Measurements from ENCODE around the gene PKP4.

Gene PKP4

DNA sequence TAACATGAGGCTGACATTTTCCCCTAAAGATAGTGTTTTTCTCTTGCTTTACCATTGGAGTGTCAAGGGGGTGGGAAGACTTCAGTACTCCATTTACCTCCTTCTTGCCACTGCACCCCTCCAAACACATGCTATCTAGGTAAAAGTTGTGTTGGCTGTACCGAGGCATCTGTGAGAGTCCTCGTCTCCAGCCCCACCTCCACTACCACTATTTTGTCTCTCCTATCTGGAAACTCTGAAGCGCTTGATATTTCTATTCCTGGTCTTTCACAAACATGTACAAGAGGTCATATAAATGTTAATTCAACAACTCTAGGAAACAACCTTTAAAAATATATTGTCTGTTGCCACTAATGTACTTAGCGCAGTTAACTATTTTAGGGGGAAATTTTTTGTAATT, 132.6 kb downstream of the PKP4 start:
- H3K4me1 ChIP-seq (ENCODE audit: low read depth, poor library complexity, severe bottlenecking), result no peaks in the 10 kb centered on the region
- TF ChIP-seq, protein P1, sequence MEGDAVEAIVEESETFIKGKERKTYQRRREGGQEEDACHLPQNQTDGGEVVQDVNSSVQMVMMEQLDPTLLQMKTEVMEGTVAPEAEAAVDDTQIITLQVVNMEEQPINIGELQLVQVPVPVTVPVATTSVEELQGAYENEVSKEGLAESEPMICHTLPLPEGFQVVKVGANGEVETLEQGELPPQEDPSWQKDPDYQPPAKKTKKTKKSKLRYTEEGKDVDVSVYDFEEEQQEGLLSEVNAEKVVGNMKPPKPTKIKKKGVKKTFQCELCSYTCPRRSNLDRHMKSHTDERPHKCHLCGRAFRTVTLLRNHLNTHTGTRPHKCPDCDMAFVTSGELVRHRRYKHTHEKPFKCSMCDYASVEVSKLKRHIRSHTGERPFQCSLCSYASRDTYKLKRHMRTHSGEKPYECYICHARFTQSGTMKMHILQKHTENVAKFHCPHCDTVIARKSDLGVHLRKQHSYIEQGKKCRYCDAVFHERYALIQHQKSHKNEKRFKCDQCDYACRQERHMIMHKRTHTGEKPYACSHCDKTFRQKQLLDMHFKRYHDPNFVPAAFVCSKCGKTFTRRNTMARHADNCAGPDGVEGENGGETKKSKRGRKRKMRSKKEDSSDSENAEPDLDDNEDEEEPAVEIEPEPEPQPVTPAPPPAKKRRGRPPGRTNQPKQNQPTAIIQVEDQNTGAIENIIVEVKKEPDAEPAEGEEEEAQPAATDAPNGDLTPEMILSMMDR (conservative IDR thresholded peaks at IDR 0.05; ENCODE audit: low read depth, low read length), result no peak
- no peaks in the 10 kb centered on the region; the same call in 1 of the 2 replicates for H3K36me3 ChIP-seq (ENCODE audit: insufficient read depth)
- H3K9ac ChIP-seq, result no peak overlapping the region
- H3K4me2 ChIP-seq, result no peak overlapping the region
- H3K27ac ChIP-seq, result no peak overlapping the region
- no peaks in the 10 kb centered on the region for H3K79me2 ChIP-seq (ENCODE audit: insufficient read depth, low read depth)
- H2AFZ ChIP-seq (ENCODE audit: low read depth), result no peak overlapping the region
- no peak overlapping the region for H3K4me3 ChIP-seq (IDR thresholded peaks at IDR 0.05; ENCODE audit: insufficient read depth, low read depth, low read length)
- no peaks in the 10 kb centered on the region for H3K27me3 ChIP-seq (ENCODE audit: insufficient read depth, low read depth)
- no peaks in the 10 kb centered on the region for H4K20me1 ChIP-seq (ENCODE audit: insufficient read depth)

DNA sequence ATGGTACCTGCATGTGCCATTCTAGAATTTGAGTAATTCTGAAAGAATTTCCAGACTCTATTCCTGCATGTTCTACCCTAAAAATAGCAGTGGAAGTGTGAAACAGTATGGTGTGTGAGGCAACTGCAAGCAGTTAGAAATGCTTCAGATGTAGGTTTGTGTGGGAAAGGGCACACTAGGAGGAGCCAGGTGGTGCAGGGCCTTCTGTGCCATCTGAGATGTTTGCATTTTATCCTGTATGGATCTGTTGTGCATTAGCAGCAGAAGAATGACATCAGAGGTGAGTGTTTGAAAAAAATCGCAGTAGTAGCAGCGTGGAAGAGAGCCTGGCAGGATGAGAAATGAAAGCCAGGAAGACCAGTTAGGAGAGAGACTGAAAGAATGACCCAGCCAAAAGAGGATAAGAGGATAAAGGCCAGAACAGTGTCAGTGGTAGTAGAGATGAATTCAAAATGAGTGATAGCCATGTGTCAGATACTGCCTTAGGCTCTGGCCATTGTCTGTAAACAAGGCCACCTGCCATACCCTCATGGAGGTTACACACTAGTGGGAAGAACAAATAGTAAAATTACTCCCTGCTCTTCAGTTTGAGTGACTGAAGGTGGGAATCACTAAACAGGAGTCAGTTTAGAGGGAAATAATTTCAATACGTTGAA, 142.2 kb downstream of the PKP4 start:
- no peaks in the 10 kb centered on the region for H3K27me3 ChIP-seq (ENCODE audit: insufficient read depth, low read depth)
- H3K27ac ChIP-seq, result no peak overlapping the region
- no peak overlapping the region for H3K4me3 ChIP-seq (IDR thresholded peaks at IDR 0.05; ENCODE audit: insufficient read depth, low read depth, low read length)
- H2AFZ ChIP-seq (ENCODE audit: low read depth), result no peak overlapping the region
- H3K79me2 ChIP-seq (ENCODE audit: insufficient read depth, low read depth), result no peaks in the 10 kb centered on the region
- H3K4me1 ChIP-seq (ENCODE audit: low read depth, poor library complexity, severe bottlenecking), result peaks cover 9% of the 10 kb centered on the region
- no peak overlapping the region for H3K4me2 ChIP-seq
- TF ChIP-seq, protein P1 (conservative IDR thresholded peaks at IDR 0.05; ENCODE audit: low read depth, low read length), result no peak
- H3K36me3 ChIP-seq (ENCODE audit: insufficient read depth), result no peaks in the 10 kb centered on the region
- H3K9ac ChIP-seq, result no peak overlapping the region
- 0 out of 2 replicates have a peak, but pooled peaks cover 4% of the 10 kb centered on the region for H4K20me1 ChIP-seq (ENCODE audit: insufficient read depth)

DNA sequence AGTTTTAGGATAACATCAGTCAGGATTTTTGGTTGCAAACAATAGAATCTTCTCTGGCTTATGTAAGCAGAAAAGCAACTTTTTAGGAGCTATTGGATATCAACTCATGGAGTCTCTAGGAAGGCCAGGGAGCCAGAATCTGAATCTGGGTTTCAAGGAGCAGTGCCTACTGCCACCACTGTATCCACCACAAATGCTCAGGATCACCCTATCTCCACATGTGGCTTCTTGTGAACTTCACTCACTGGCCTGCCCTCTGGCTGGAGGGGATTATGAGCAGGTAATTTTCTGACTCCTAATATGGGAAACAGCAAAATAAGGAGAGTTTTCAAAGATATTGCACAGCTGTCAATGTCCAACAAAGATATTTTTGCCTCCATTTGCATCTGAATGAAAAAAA, 142.9 kb downstream of the PKP4 start:
- Histone ChIP-seq H3K27ac (no peak overlapping the region), H3K79me2 (ENCODE audit: insufficient read depth, low read depth) (no peaks in the 10 kb centered on the region), H3K9ac (no peak overlapping the region), H3K4me1 (ENCODE audit: low read depth, poor library complexity, severe bottlenecking) (peaks cover 9% of the 10 kb centered on the region), H4K20me1 (ENCODE audit: insufficient read depth) (0 out of 2 replicates have a peak, but pooled peaks cover 4% of the 10 kb centered on the region), H3K4me2 (no peak overlapping the region), H3K36me3 (ENCODE audit: insufficient read depth) (no peaks in the 10 kb centered on the region), H2AFZ (ENCODE audit: low read depth) (no peak overlapping the region), H3K27me3 (ENCODE audit: insufficient read depth, low read depth) (no peaks in the 10 kb centered on the region), H3K4me3 (IDR thresholded peaks at IDR 0.05; ENCODE audit: insufficient read depth, low read depth, low read length) (no peak overlapping the region)
- TF ChIP-seq, protein P1 (conservative IDR thresholded peaks at IDR 0.05; ENCODE audit: low read depth, low read length), result no peak

DNA sequence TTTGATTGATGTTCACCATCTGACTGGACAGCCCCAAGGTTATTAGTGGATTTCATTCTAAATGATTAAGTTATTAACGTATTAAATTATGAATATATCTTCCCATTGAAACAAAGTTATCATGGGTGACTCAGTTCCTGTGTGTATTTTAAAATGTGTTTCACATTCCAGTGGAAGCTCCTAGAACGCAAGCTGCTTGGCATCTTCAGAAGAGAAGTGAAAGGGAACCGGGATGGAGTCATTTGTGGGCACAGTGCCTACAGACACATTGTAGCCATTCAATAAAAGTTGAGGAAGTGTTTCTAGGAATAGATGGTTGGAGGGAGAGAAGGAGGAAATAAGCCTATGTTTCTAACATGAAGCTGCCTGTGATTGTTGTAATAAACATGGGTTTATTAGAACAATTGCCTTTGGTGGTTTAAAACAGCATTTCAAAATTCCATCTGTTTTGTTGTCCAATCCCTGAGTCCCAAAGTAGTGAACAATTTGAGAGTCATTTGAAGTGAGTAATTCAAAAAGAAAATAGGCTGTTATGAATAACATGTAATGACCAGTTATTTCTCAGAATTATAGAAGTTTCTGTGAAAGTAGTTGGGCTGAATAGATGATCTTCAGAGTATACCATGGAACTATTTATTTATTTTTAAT, 143.5 kb downstream of the PKP4 start:
- TF ChIP-seq, protein P1 (conservative IDR thresholded peaks at IDR 0.05; ENCODE audit: low read depth, low read length), result no peak
- Histone ChIP-seq H3K9ac (no peak overlapping the region), H3K36me3 (ENCODE audit: insufficient read depth) (no peaks in the 10 kb centered on the region), H2AFZ (ENCODE audit: low read depth) (no peak overlapping the region), H3K4me2 (no peak overlapping the region), H3K27me3 (ENCODE audit: insufficient read depth, low read depth) (no peaks in the 10 kb centered on the region), H3K27ac (no peak overlapping the region), H3K4me3 (IDR thresholded peaks at IDR 0.05; ENCODE audit: insufficient read depth, low read depth, low read length) (no peak overlapping the region), H4K20me1 (ENCODE audit: insufficient read depth) (0 out of 2 replicates have a peak, but pooled peaks cover 4% of the 10 kb centered on the region), H3K4me1 (ENCODE audit: low read depth, poor library complexity, severe bottlenecking) (peaks cover 9% of the 10 kb centered on the region), H3K79me2 (ENCODE audit: insufficient read depth, low read depth) (no peaks in the 10 kb centered on the region)
